H1 (cell line): Measurements from ENCODE around the gene TIE1. TPM values are rescaled to one million over a fixed set of nuclear protein-coding genes. Genes with fewer than 3 reads are reported as not detected.

ENCODE experiments used
- CTCF ChIA-PET: fragments of 300-600 bp; sonication (Branson Sonifier 250); formaldehyde crosslinking; loops from one replicate; lab custom pipeline; 2021; ENCODE audit not compliant: partially characterized antibody; lab: Charles Lee
- POLR2A ChIA-PET: fragments of 300-600 bp; sonication (Branson Sonifier 250); formaldehyde crosslinking; loops from one replicate; lab custom pipeline; 2021; ENCODE audit warnings: inconsistent platforms; ENCODE audit not compliant: partially characterized antibody; lab: Charles Lee
- DNase-seq, 2 experiments: peaks; one replicate each; pipeline versions ENCODE4 v3.0.0 to v3.0.0-alpha.2; 2010 to 2022; ENCODE audit warnings: low spot score in 2 of 2, low read depth in 1 of 2, mixed read lengths in 1 of 2
- FAIRE-seq: peaks from 2 replicates; lab custom pipeline; 2011; peaks lifted over from hg19 to GRCh38; lab: Jason Lieb, UNC
- H2AFZ ChIP-seq: 2 replicates; pipeline ENCODE4 v1.8.1; 2012; ENCODE audit warnings: low read length, inconsistent platforms
- H2AK5ac ChIP-seq: 2 replicates; pipeline ENCODE4 v1.6.1; 2013; ENCODE audit warnings: low read depth, low read length
- H2BK120ac ChIP-seq: replicated peaks from 2 replicates; pipeline ENCODE3; 2013; ENCODE audit warnings: low read depth, low read length, inconsistent platforms
- H2BK12ac ChIP-seq: 2 replicates; pipeline ENCODE4 v1.6.1; 2013; ENCODE audit warnings: low read depth, low read length
- H2BK15ac ChIP-seq: 2 replicates; pipeline ENCODE4 v1.6.1; 2013; ENCODE audit warnings: low read length
- H2BK20ac ChIP-seq: 2 replicates; pipeline ENCODE4 v1.6.1; 2013; ENCODE audit warnings: low read length
- H2BK5ac ChIP-seq: 2 replicates; pipeline ENCODE4 v1.6.1; 2013; ENCODE audit warnings: low read depth, low read length
- H3K14ac ChIP-seq: 2 replicates; pipeline ENCODE4 v1.6.1; 2013; ENCODE audit warnings: inconsistent platforms; ENCODE audit not compliant: insufficient read length
- H3K18ac ChIP-seq: 2 replicates; pipeline ENCODE4 v1.6.1; 2013; ENCODE audit warnings: low read length; ENCODE audit errors: extremely low read depth
- H3K23ac ChIP-seq: 2 replicates; pipeline ENCODE4 v1.6.1; 2013; ENCODE audit warnings: inconsistent platforms; ENCODE audit not compliant: insufficient read length
- H3K23me2 ChIP-seq: 2 replicates; pipeline ENCODE4 v1.6.1; 2013; ENCODE audit warnings: low read depth, low read length
- H3K27ac ChIP-seq: 2 replicates; pipeline ENCODE4 v1.6.1; 2011; ENCODE audit warnings: low read depth, low read length, inconsistent platforms
- H3K27me3 ChIP-seq, 4 experiments: replicated peaks in 1 of 4; 1 replicate in 1 of 4; 2 replicates in 3 of 4; pipeline versions ENCODE4 v1.6.1 to v1.8.1; 2011 to 2013; ENCODE audit warnings: low read length in 3 of 4, mild to moderate bottlenecking in 3 of 4, inconsistent platforms in 2 of 4, mixed read lengths in 2 of 4, moderate library complexity in 1 of 4; ENCODE audit not compliant: control insufficient read depth in 3 of 4, insufficient read depth in 3 of 4; ENCODE audit errors: extremely low read depth in 1 of 4
- H3K36me3 ChIP-seq, 4 experiments: 2 replicates each; pipeline versions ENCODE4 v1.6.1 to v1.8.1; 2011 to 2013; ENCODE audit warnings: mild to moderate bottlenecking in 4 of 4, low read length in 3 of 4, moderate library complexity in 2 of 4, control low read depth in 1 of 4, inconsistent platforms in 1 of 4; ENCODE audit not compliant: insufficient read depth in 4 of 4, control insufficient read depth in 2 of 4
- H3K4ac ChIP-seq: replicated peaks from 2 replicates; pipeline ENCODE3; 2013; ENCODE audit warnings: low read length, low read depth, mixed read lengths, inconsistent platforms; ENCODE audit not compliant: insufficient read length
- H3K4me1 ChIP-seq, 4 experiments: replicated peaks in 1 of 4; 1 replicate in 1 of 4; 2 replicates in 3 of 4; pipeline versions ENCODE4 v1.6.1 to v1.8.1; 2011 to 2013; ENCODE audit warnings: low read length in 3 of 4, inconsistent platforms in 2 of 4, mixed read lengths in 1 of 4; ENCODE audit not compliant: insufficient read depth in 4 of 4, control insufficient read depth in 3 of 4
- H3K4me2 ChIP-seq, 2 experiments: 2 replicates each; pipeline versions ENCODE4 v1.6.1 to v1.8.1; 2011 to 2013; ENCODE audit warnings: low read depth in 2 of 2, low read length in 2 of 2, control low read depth in 1 of 2, inconsistent platforms in 1 of 2, mild to moderate bottlenecking in 1 of 2; ENCODE audit not compliant: insufficient read depth in 1 of 2
- H3K4me3 ChIP-seq, 4 experiments: fragments of 200-600, 300-600 bp in 1 of 4; sonication (generic), shearing (Covaris generic), sonication (Bioruptor Twin) in 1 of 4; 2 replicates each; pipeline versions ENCODE4 v1.5.1 to v1.8.1; 2011 to 2016; ENCODE audit warnings: low read length in 4 of 4, low read depth in 3 of 4, control low read depth in 2 of 4, inconsistent platforms in 2 of 4, mild to moderate bottlenecking in 2 of 4, mixed read lengths in 1 of 4, moderate library complexity in 1 of 4; ENCODE audit not compliant: insufficient read depth in 2 of 4; ENCODE audit errors: extremely low read depth in 1 of 4
- H3K56ac ChIP-seq: replicated peaks from 2 replicates; pipeline ENCODE3; 2013; ENCODE audit warnings: low read depth, mild to moderate bottlenecking, mixed read lengths, low read length, inconsistent platforms; ENCODE audit not compliant: insufficient read length
- H3K79me1 ChIP-seq: 2 replicates; pipeline ENCODE4 v1.6.1; 2013; ENCODE audit warnings: low read depth, low read length, control low read depth
- H3K79me2 ChIP-seq, 2 experiments: 2 replicates each; pipeline versions ENCODE4 v1.6.1 to v1.8.1; 2012 to 2013; ENCODE audit warnings: low read length in 2 of 2, mild to moderate bottlenecking in 2 of 2, inconsistent platforms in 1 of 2; ENCODE audit not compliant: insufficient read depth in 2 of 2, control insufficient read depth in 1 of 2
- H3K9ac ChIP-seq, 4 experiments: replicated peaks in 1 of 4; 1 replicate in 1 of 4; 2 replicates in 3 of 4; pipeline versions ENCODE4 v1.6.1 to v1.8.1; 2011 to 2013; ENCODE audit warnings: low read depth in 3 of 4, low read length in 3 of 4, control low read depth in 2 of 4, mild to moderate bottlenecking in 2 of 4, moderate library complexity in 2 of 4, inconsistent platforms in 1 of 4; ENCODE audit errors: extremely low read depth in 1 of 4
- H3K9me3 ChIP-seq, 2 experiments: 2 replicates each; pipeline versions ENCODE4 v1.6.1 to v1.8.1; 2012 to 2013; ENCODE audit warnings: mild to moderate bottlenecking in 2 of 2, moderate library complexity in 2 of 2, control low read depth in 1 of 2, inconsistent platforms in 1 of 2, low read depth in 1 of 2, low read length in 1 of 2, mixed read lengths in 1 of 2; ENCODE audit not compliant: insufficient read depth in 2 of 2
- H4K20me1 ChIP-seq, 2 experiments: replicated peaks in 1 of 2; 2 replicates each; pipeline versions ENCODE3 to v1.8.1; 2011 to 2013; ENCODE audit warnings: inconsistent platforms in 2 of 2, low read length in 2 of 2, mild to moderate bottlenecking in 1 of 2; ENCODE audit not compliant: insufficient read depth in 2 of 2, control insufficient read depth in 1 of 2
- H4K5ac ChIP-seq: 2 replicates; pipeline ENCODE4 v1.6.1; 2013; ENCODE audit warnings: low read length, low read depth, mixed read lengths, inconsistent platforms; ENCODE audit not compliant: insufficient read length
- H4K8ac ChIP-seq: 2 replicates; pipeline ENCODE4 v1.8.0; 2013; ENCODE audit warnings: mild to moderate bottlenecking, moderate library complexity, low read length, inconsistent platforms; ENCODE audit not compliant: insufficient read depth; ENCODE audit errors: extremely low read depth
- H4K91ac ChIP-seq: replicated peaks from 2 replicates; pipeline ENCODE3; 2013; ENCODE audit warnings: low read length, mixed read lengths, inconsistent platforms; ENCODE audit not compliant: insufficient read length
- BRCA1 ChIP-seq: IDR thresholded peaks from 2 replicates; pipeline ENCODE4 v1.6.1; 2012; ENCODE audit warnings: low read depth, low read length, improper control_type of control experiment
- EZH2 ChIP-seq: fragments of 200-600 bp; sonication (generic); IDR thresholded peaks from 2 replicates; pipeline ENCODE4 v1.7.1; 2012; ENCODE audit warnings: low read depth, mild to moderate bottlenecking, moderate library complexity, low read length, inconsistent platforms; ENCODE audit not compliant: severe bottlenecking
- FOSL1 ChIP-seq: IDR thresholded peaks from 2 replicates; pipeline ENCODE4 v1.6.1; 2011; ENCODE audit warnings: mild to moderate bottlenecking, low read depth, low read length, moderate library complexity; ENCODE audit not compliant: insufficient read depth
- GABPA ChIP-seq: IDR thresholded peaks from 2 replicates; pipeline ENCODE4 v1.6.1; 2011; ENCODE audit warnings: mild to moderate bottlenecking, low read length, moderate library complexity, borderline replicate concordance; ENCODE audit not compliant: insufficient read depth
- TBP ChIP-seq: IDR thresholded peaks from 2 replicates; pipeline ENCODE4 v1.6.1; 2011; ENCODE audit warnings: low read depth, low read length, improper control_type of control experiment
- WGBS, 2 experiments: shearing (Covaris generic) in 1 of 2; methylation state at CpG; one replicate each; pipeline versions ENCODE4 v1.1.6 to v1.1.7; 2013 to 2015; ENCODE audit warnings: low lambda C conversion rate in 2 of 2, mixed read lengths in 2 of 2, inconsistent platforms in 1 of 2, low coverage in 1 of 2, missing lambda C conversion rate in 1 of 2; ENCODE audit not compliant: insufficient replicate concordance in 2 of 2, insufficient coverage in 1 of 2, insufficient read length in 1 of 2; ENCODE audit errors: extremely low coverage in 1 of 2, missing lambda C conversion rate in 1 of 2; 5-methylcytosine and 5-hydroxymethylcytosine counted together
- polyA plus RNA-seq, 7 experiments: library from polyadenylated mRNA; depleted of rRNA in 3 of 7; stranded (reverse) in 5 of 7; unstranded in 2 of 7; fragments of >200 nt in 5 of 7; fragments of 200-250 nt in 2 of 7; gene quantifications; 1 replicate in 5 of 7; 2 replicates in 1 of 7; 4 replicates in 1 of 7; pipeline versions ENCODE4 v1.2.1 to v1.2.3, GENCODE V29; 2011 to 2013; ENCODE audit warnings: missing spikeins in 2 of 7, mixed read lengths in 2 of 7
- total RNA-seq: library from RNA; stranded (reverse); fragmentation: NEBNext Ultra II Directional; extraction: Animal tissue kit (Norgen Biotek cat#: 25700); gene quantifications from 2 replicates; pipeline ENCODE4 v1.2.1, GENCODE V29; 2021
- TF ChIP-seq, protein P1 (sequence below): IDR thresholded peaks from 2 replicates; pipeline ENCODE4 v1.6.1; 2012; ENCODE audit warnings: inconsistent platforms

The TIE1 gene
- total and polyA plus RNA-seq, 2 of the 8 experiments (the other 6 are each of a cell fraction or from before 2014, with no cell fraction given): 0.74 to 2.2 TPM

DNA sequence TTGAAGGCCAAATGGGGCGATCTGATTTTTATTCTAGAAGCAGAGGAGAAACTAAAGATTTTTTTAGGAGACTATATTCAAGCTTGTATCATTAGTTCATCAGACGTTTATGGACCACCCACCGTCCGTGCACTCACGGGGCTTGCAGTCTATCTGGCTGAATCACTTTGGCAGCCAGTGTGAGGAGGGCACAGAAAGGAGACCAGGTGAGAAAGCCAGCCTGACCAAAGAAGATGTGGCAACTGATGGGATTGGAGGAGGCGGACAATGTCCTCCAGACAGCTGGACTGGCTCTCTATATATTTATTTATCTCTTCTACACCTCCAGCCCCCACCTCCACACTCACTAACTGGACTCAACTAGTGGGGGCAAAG, 67.9 kb downstream of the TIE1 start:
- peaks cover 13% of the 10 kb centered on the region for H3K23me2 ChIP-seq
- DNase-seq (no peak), FAIRE-seq (no peak)
- H3K27me3 ChIP-seq: no peaks in the 10 kb centered on the region
- no peak overlapping the region for H2BK12ac ChIP-seq
- H4K91ac ChIP-seq: peak overlapping the region; percentile 5
- H3K27ac ChIP-seq: 0 out of 2 replicates have a peak overlapping the region, but pooled peaks have one; percentile 79
- H3K4ac ChIP-seq: no peak overlapping the region
- peak overlapping the region; percentile 93 for H4K5ac ChIP-seq
- H3K4me3 ChIP-seq: peak overlapping the region; percentile 33 to 68 (median 55)
- H3K4me2 ChIP-seq: peak overlapping the region; percentile 93 to 96
- H2BK20ac ChIP-seq: no peak overlapping the region
- H2BK120ac ChIP-seq: no peak overlapping the region
- H3K79me1 ChIP-seq: peaks cover 8% of the 10 kb centered on the region
- no peak overlapping the region for H2AK5ac ChIP-seq
- H3K79me2 ChIP-seq: no peaks in the 10 kb centered on the region; a peak in 1 of 4 replicates
- peaks cover 0 to 17% (median 6%) of the 10 kb centered on the region in 4 experiments; a peak in 3 of 8 replicates for H3K36me3 ChIP-seq
- H3K18ac ChIP-seq: no peak overlapping the region
- peaks cover 0 to 12% of the 10 kb centered on the region in 2 experiments for H4K20me1 ChIP-seq
- H2BK15ac ChIP-seq: no peak overlapping the region; the same call in 1 of the 2 replicates
- no peak overlapping the region for H3K14ac ChIP-seq
- no peak overlapping the region for H2AFZ ChIP-seq
- no peak overlapping the region for H2BK5ac ChIP-seq
- H3K4me1 ChIP-seq: peaks cover 4 to 21% (median 13%) of the 10 kb centered on the region in 4 experiments
- no peaks in the 10 kb centered on the region for H3K9me3 ChIP-seq
- CTCF ChIA-PET: interaction anchor here (0.8 to 2.8 kb wide), 10 partner anchors 11 to 202 kb away, joined by 3 to 12 read pairs (median 4); partner anchors contain the start of genes MED8 and SZT2
- POLR2A ChIA-PET: interaction anchor here (0.9 to 3.9 kb wide), 15 partner anchors 9 to 552 kb away, joined by 3 to 33 read pairs (median 4); partner anchors contain the start of genes CDC20, MED8, SZT2 and TMEM125
- no peak overlapping the region for H4K8ac ChIP-seq
- no peak for TF ChIP-seq GABPA
- TF ChIP-seq TBP: no peak
- TF ChIP-seq, protein P1, sequence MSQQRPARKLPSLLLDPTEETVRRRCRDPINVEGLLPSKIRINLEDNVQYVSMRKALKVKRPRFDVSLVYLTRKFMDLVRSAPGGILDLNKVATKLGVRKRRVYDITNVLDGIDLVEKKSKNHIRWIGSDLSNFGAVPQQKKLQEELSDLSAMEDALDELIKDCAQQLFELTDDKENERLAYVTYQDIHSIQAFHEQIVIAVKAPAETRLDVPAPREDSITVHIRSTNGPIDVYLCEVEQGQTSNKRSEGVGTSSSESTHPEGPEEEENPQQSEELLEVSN: no peak
- TF ChIP-seq EZH2: no peak
- no peak for TF ChIP-seq FOSL1
- no peak for TF ChIP-seq BRCA1
- H3K23ac ChIP-seq: no peak overlapping the region
- no peak overlapping the region for H3K56ac ChIP-seq
- WGBS, 2 experiments: 34% methylated on average over 6 of the region's 6 CpGs; no CpG with 5 or more reads in 1 of the 2 experiments
- peak overlapping the region in 1 of 4 experiments; percentile 42; a peak in 2 of 7 replicates for H3K9ac ChIP-seq
